AG04450 (cell line): ENCODE results near the gene ZNF574. TPM values are rescaled to one million over a fixed set of nuclear protein-coding genes. Genes with fewer than 3 reads are reported as not detected.

Source experiments
- CTCF ChIA-PET: fragments of 300-600, 350-600 bp; formaldehyde crosslinking; extraction: SDS; loops from one replicate; lab custom pipeline; 2022; ENCODE audit warnings: antibody characterized with exemption, inconsistent platforms; lab: Charles Lee
- POLR2A ChIA-PET: fragments of 350-600 bp; formaldehyde crosslinking; extraction: SDS; loops from one replicate; lab custom pipeline; 2021; ENCODE audit warnings: antibody characterized with exemption, inconsistent platforms; lab: Yijun Ruan, JAX
- DNase-seq: peaks from one replicate; pipeline ENCODE4 v3.0.0-alpha.2; 2011; ENCODE audit warnings: low read depth, low spot score
- H3K27ac ChIP-seq: one replicate; pipeline ENCODE4 v1.5.1; 2012; ENCODE audit warnings: low read depth, low read length, control low read depth
- H3K27me3 ChIP-seq: one replicate; pipeline ENCODE4 v1.6.0; 2012; ENCODE audit warnings: low read length; ENCODE audit not compliant: control insufficient read depth, insufficient read depth
- H3K4me3 ChIP-seq: 2 replicates; pipeline ENCODE4 v1.5.1; 2011; ENCODE audit warnings: mild to moderate bottlenecking, low read depth, low read length, control low read depth
- H3K9me3 ChIP-seq: 2 replicates; pipeline ENCODE4 v1.5.1; 2012; ENCODE audit warnings: low read length; ENCODE audit not compliant: control insufficient read depth, insufficient read depth
- CTCF ChIP-seq: IDR thresholded peaks from 2 replicates; pipeline ENCODE4 v1.5.1; 2011; ENCODE audit warnings: low read depth, low read length, control low read depth, inconsistent platforms
- polyA plus RNA-seq: library from polyadenylated mRNA; depleted of rRNA; stranded (reverse); fragments of >200 nt; gene quantifications from 2 replicates; pipeline ENCODE4 v1.2.3, GENCODE V29; 2011

ZNF574 gene
- polyA plus RNA-seq, 1 experiment, result 5.5 TPM

GRCh38 chr19:42116308-42117075, 40.5 kb downstream of the ZNF574 start:
- Histone ChIP-seq H3K27me3 (no peaks in the 10 kb centered on the region), H3K9me3 (no peaks in the 10 kb centered on the region; the same call in 1 of the 2 replicates), H3K4me3 (no peak overlapping the region), H3K27ac (no peak overlapping the region)
- POLR2A ChIA-PET, result no interaction called here
- DNase-seq, result no peak
- CTCF ChIA-PET, result no interaction called here
- peak; percentile 22; the same call in 1 of the 2 replicates for TF ChIP-seq CTCF

- no peak for DNase-seq
- ChIA-PET POLR2A (no interaction called here), CTCF (no interaction called here)
- Histone ChIP-seq H3K27me3 (no peaks in the 10 kb centered on the region), H3K4me3 (no peak overlapping the region), H3K27ac (no peak overlapping the region), H3K9me3 (no peaks in the 10 kb centered on the region; the same call in 1 of the 2 replicates)
- TF ChIP-seq CTCF, result no peak
Observed at GRCh38 chr19:42117076-42117475, 41.1 kb downstream of the ZNF574 start.

GRCh38 chr19:42120276-42120980, 44.5 kb downstream of the ZNF574 start:
- Histone ChIP-seq H3K27me3 (no peaks in the 10 kb centered on the region), H3K27ac (no peak overlapping the region), H3K9me3 (no peaks in the 10 kb centered on the region; the same call in 1 of the 2 replicates), H3K4me3 (no peak overlapping the region)
- CTCF ChIA-PET, result interaction anchor here (0.6 to 2.4 kb wide), 4 partner anchors 11 to 56 kb away, joined by 3 to 9 read pairs (median 4); partner anchors contain the start of gene POU2F2
- TF ChIP-seq CTCF, result no peak
- no peak for DNase-seq
- POLR2A ChIA-PET, result no interaction called here

GRCh38 chr19:42121036-42121621, 45.2 kb downstream of the ZNF574 start:
- no peak overlapping the region for H3K4me3 ChIP-seq
- H3K9me3 ChIP-seq, result no peaks in the 10 kb centered on the region; the same call in 1 of the 2 replicates
- POLR2A ChIA-PET, result no interaction called here
- peak overlapping the region; percentile 73 for H3K27ac ChIP-seq
- H3K27me3 ChIP-seq, result no peaks in the 10 kb centered on the region
- no peak for DNase-seq
- TF ChIP-seq CTCF, result no peak
- CTCF ChIA-PET, result interaction anchor here (1.0 to 2.4 kb wide), 3 partner anchors 12 to 124 kb away, joined by 4 to 10 read pairs (median 9); partner anchors contain the start of gene POU2F2
